HepG2 (cell line): ENCODE data around the gene INHBC. TPM values are rescaled to one million over a fixed set of nuclear protein-coding genes. Genes with fewer than 3 reads are reported as not detected.
A peak's percentile ranks its signal among the peaks of the same experiment; 100 is the strongest.

Experiments used
- ESRRA ChIP-seq: sonication (generic); formaldehyde crosslinking; IDR thresholded peaks from 2 replicates; pipeline ENCODE4 v1.5.1; 2020; ENCODE audit warnings: mild to moderate bottlenecking, low read depth, missing genetic modification reagents
- GMEB1 ChIP-seq: sonication (generic); formaldehyde crosslinking; IDR thresholded peaks from 2 replicates; pipeline ENCODE4 v1.5.1; 2020; ENCODE audit warnings: missing genetic modification reagents, mild to moderate bottlenecking, borderline replicate concordance
- HNF1A ChIP-seq, 2 experiments: sonication (generic) in 1 of 2; formaldehyde crosslinking in 1 of 2; IDR thresholded peaks; 2 replicates each; pipeline versions ENCODE4 v1.4.0 to v1.6.1; 2016 to 2020; ENCODE audit warnings: borderline replicate concordance in 1 of 2, low read depth in 1 of 2, mild to moderate bottlenecking in 1 of 2, missing genetic modification reagents in 1 of 2
- HOXA9 ChIP-seq: sonication (generic); formaldehyde crosslinking; IDR thresholded peaks from 2 replicates; pipeline ENCODE4 v1.8.1; 2022; ENCODE audit warnings: missing genetic modification reagents, mild to moderate bottlenecking, moderate library complexity, borderline replicate concordance
- KMT2A ChIP-seq: sonication (generic); formaldehyde crosslinking; IDR thresholded peaks from 2 replicates; pipeline ENCODE4 v1.4.0; 2020; ENCODE audit warnings: missing genetic modification reagents
- ONECUT2 ChIP-seq: sonication (generic); formaldehyde crosslinking; IDR thresholded peaks from 2 replicates; pipeline ENCODE4 v1.4.0; 2020; ENCODE audit warnings: missing genetic modification reagents
- RORA ChIP-seq: sonication (generic); formaldehyde crosslinking; IDR thresholded peaks from 2 replicates; pipeline ENCODE4 v1.5.0; 2020; ENCODE audit warnings: mild to moderate bottlenecking, missing genetic modification reagents, moderate library complexity
- SALL1 ChIP-seq: sonication (generic); formaldehyde crosslinking; IDR thresholded peaks from 2 replicates; pipeline ENCODE4 v1.8.0; 2022; ENCODE audit warnings: mild to moderate bottlenecking, missing genetic modification reagents
- SMARCC2 ChIP-seq: fragments of 450-650 bp; IDR thresholded peaks from 2 replicates; pipeline ENCODE4 v1.6.1; 2017; ENCODE audit warnings: antibody characterized with exemption, mild to moderate bottlenecking
- TSC22D2 ChIP-seq: sonication (generic); formaldehyde crosslinking; IDR thresholded peaks from 2 replicates; pipeline ENCODE4 v1.5.1; 2020; ENCODE audit warnings: missing genetic modification reagents, mild to moderate bottlenecking, borderline replicate concordance
- YY1 ChIP-seq: IDR thresholded peaks from 2 replicates; pipeline ENCODE4 v1.6.1; 2011; ENCODE audit warnings: low read length, low read depth, moderate library complexity, mild to moderate bottlenecking; ENCODE audit not compliant: insufficient read depth, insufficient replicate concordance
- ZNF33A ChIP-seq: sonication (generic); formaldehyde crosslinking; IDR thresholded peaks from 2 replicates; pipeline ENCODE4 v1.5.1; 2020; ENCODE audit warnings: missing genetic modification reagents, mild to moderate bottlenecking, moderate library complexity, borderline replicate concordance
- ZNF501 ChIP-seq: sonication (generic); formaldehyde crosslinking; IDR thresholded peaks from 2 replicates; pipeline ENCODE4 v1.5.1; 2020; ENCODE audit warnings: mild to moderate bottlenecking, moderate library complexity, missing genetic modification reagents
- ZNF546 ChIP-seq: sonication (generic); formaldehyde crosslinking; conservative IDR thresholded peaks from 2 replicates; pipeline ENCODE4 v1.8.1; 2023; ENCODE audit warnings: mild to moderate bottlenecking, missing genetic modification reagents
- ZNF614 ChIP-seq: IDR thresholded peaks from 2 replicates; pipeline ENCODE4 v1.6.1; 2018; ENCODE audit warnings: missing biosample characterization, missing genetic modification reagents, inconsistent platforms, borderline replicate concordance
- ZNF788 ChIP-seq: sonication (generic); formaldehyde crosslinking; IDR thresholded peaks from 2 replicates; pipeline ENCODE4 v1.5.0; 2020; ENCODE audit warnings: mild to moderate bottlenecking, missing genetic modification reagents, borderline replicate concordance
- ZNF891 ChIP-seq: sonication (generic); formaldehyde crosslinking; IDR thresholded peaks from 2 replicates; pipeline ENCODE4 v1.5.0; 2020; ENCODE audit warnings: mild to moderate bottlenecking, missing genetic modification reagents
- polyA plus RNA-seq, 8 experiments: library from polyadenylated mRNA; depleted of rRNA in 3 of 8; stranded (reverse) in 7 of 8; unstranded in 1 of 8; fragments of >200 nt; fragmentation: Illumina TruSeq in 4 of 8; extraction: Trizol in 4 of 8; gene quantifications; 2 replicates each; pipeline versions ENCODE4 v1.2.1 to v1.2.3, GENCODE V29; 2011 to 2016; ENCODE audit warnings: low read depth in 4 of 8, missing spikeins in 1 of 8, mixed read lengths in 1 of 8; ENCODE audit not compliant: insufficient read depth in 1 of 8
- total RNA-seq, 5 experiments: library from RNA; depleted of rRNA; stranded (reverse); fragments of >200 nt; fragmentation: Illumina TruSeq; extraction: Trizol; gene quantifications; 2 replicates each; pipeline ENCODE4 v1.2.3, GENCODE V29; 2016; ENCODE audit warnings: low read depth in 1 of 5
- TF ChIP-seq, protein P1 (sequence below): sonication (generic); formaldehyde crosslinking; IDR thresholded peaks from 2 replicates; pipeline ENCODE4 v1.5.0; 2020; ENCODE audit warnings: missing genetic modification reagents
- TF ChIP-seq, protein P2 (sequence below): sonication (generic); formaldehyde crosslinking; IDR thresholded peaks from 2 replicates; pipeline ENCODE4 v1.9.0; 2021; ENCODE audit warnings: missing genetic modification reagents, mild to moderate bottlenecking, borderline replicate concordance

Gene INHBC
- total and polyA plus RNA-seq, 2 of the 13 experiments (the other 11 are each of a cell fraction or from before 2014, with no cell fraction given): 1.8 to 13.8 TPM

DNA sequence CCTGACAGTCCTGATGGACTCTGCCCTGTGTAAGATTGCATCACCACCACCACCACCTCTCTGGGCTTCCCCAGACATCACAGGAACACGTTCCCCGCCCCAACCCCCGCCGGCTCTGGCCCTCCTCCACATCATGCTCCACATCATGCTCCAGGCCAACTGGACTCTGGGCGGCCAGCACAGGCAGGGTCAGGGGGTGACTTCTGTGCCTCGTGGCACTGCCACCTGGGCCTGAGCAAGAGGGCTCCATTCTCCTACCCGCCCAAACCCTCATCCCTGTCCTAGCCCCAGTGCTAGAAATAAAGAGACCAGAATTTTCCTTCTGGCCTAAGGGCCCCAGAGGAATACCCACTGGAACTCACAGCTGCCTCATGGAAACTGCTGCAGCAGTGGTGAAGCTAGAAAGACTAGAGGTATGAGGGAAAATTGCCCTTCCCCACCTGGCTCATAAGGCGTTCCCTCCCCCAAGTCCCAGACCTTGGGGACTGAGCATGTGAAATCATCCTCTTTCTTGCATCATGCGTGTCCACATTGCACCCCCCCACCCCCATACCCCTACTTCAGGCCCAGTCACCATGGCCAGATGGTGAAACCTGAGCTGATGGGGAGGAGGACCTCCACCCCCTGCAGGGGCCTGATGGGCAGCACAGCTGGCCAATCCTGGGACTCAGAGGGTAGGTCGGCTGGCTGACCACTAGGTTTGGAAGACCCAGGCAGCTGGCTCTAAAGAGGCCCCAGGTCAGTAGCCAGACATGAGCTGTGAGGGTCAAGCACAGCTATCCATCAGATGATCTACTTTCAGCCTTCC lies 20.2 kb downstream of the INHBC start, which contains the start of gene INHBE (continued):
- TF ChIP-seq HNF1A (IDR thresholded peaks at IDR 0.05; ENCODE audit: low read depth) (peak; percentile 37; the same call in 1 of the 2 replicates), HNF1A (CRISPR knock-in tag; IDR thresholded peaks at IDR 0.05; ENCODE audit: borderline replicate concordance) (peak; percentile 66), ZNF614 (CRISPR knock-in tag) (peak; percentile 31; the same call in 1 of the 2 replicates), GMEB1 (CRISPR knock-in tag) (peak; percentile 47; the same call in 1 of the 2 replicates), KMT2A (no peak), ESRRA (CRISPR knock-in tag) (peak; percentile 94), SALL1 (CRISPR knock-in tag) (peak; percentile 94), ONECUT2 (no peak), ZNF891 (peak; percentile 54; the same call in 1 of the 2 replicates), ZNF546 (peak; percentile 65; the same call in 1 of the 2 replicates), ZNF788 (CRISPR knock-in tag) (peak; percentile 81; the same call in 1 of the 2 replicates), ZNF501 (CRISPR knock-in tag) (peak; percentile 43; the same call in 1 of the 2 replicates), ZNF33A (no peak), YY1 (peak; percentile 27), TSC22D2 (CRISPR knock-in tag) (no peak; the same call in 1 of the 2 replicates), RORA (CRISPR knock-in tag) (no peak), SMARCC2 (no peak), HOXA9 (CRISPR knock-in tag) (peak; percentile 66; the same call in 1 of the 2 replicates)
- TF ChIP-seq, protein P1, sequence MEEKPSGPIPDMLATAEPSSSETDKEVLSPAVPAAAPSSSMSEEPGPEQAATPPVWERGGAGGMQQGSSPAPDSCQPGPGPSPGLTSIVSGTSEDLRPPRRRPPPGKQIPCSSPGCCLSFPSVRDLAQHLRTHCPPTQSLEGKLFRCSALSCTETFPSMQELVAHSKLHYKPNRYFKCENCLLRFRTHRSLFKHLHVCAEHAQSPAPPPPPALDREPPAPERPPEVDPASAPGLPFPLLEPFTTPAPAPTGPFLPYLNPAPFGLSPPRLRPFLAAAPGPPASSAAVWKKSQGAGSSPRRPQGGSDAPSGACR (CRISPR knock-in tag): peak; percentile 83; the same call in 1 of the 2 replicates
- TF ChIP-seq, protein P2, sequence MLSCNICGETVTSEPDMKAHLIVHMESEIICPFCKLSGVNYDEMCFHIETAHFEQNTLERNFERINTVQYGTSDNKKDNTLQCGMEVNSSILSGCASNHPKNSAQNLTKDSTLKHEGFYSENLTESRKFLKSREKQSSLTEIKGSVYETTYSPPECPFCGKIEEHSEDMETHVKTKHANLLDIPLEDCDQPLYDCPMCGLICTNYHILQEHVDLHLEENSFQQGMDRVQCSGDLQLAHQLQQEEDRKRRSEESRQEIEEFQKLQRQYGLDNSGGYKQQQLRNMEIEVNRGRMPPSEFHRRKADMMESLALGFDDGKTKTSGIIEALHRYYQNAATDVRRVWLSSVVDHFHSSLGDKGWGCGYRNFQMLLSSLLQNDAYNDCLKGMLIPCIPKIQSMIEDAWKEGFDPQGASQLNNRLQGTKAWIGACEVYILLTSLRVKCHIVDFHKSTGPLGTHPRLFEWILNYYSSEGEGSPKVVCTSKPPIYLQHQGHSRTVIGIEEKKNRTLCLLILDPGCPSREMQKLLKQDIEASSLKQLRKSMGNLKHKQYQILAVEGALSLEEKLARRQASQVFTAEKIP (CRISPR knock-in tag): no peak
